GM12878 (cell line): ENCODE data around the gene ZNF25. TPM values are rescaled to one million over a fixed set of nuclear protein-coding genes. Genes with fewer than 3 reads are reported as not detected.

Source experiments
- CEBPZ ChIP-seq: fragments of 150-350 bp; IDR thresholded peaks from 2 replicates; pipeline ENCODE4 v1.6.1; 2016; ENCODE audit warnings: low read depth, low read length
- JUND ChIP-seq: IDR thresholded peaks from 2 replicates; pipeline ENCODE4 v1.6.1; 2012; ENCODE audit warnings: low read depth, mild to moderate bottlenecking, low read length, improper control_type of control experiment, moderate library complexity
- MYC ChIP-seq: IDR thresholded peaks from 2 replicates; pipeline ENCODE4 v1.6.1; 2011; ENCODE audit warnings: mild to moderate bottlenecking, low read length, moderate library complexity, inconsistent platforms; ENCODE audit not compliant: insufficient read depth, insufficient replicate concordance, insufficient read length, severe bottlenecking
- NFXL1 ChIP-seq: fragments of 450-650 bp; IDR thresholded peaks from 2 replicates; pipeline ENCODE4 v1.6.1; 2017; ENCODE audit warnings: antibody characterized with exemption, mild to moderate bottlenecking, borderline replicate concordance
- POLR2A ChIP-seq: IDR thresholded peaks from 2 replicates; pipeline ENCODE4 v1.6.1; 2011; ENCODE audit warnings: low read depth, mild to moderate bottlenecking, low read length
- POLR2AphosphoS2 ChIP-seq: IDR thresholded peaks from 2 replicates; pipeline ENCODE4 v1.6.1; 2011; ENCODE audit warnings: low read depth, mild to moderate bottlenecking, low read length, improper control_type of control experiment, moderate library complexity
- RAD21 ChIP-seq: IDR thresholded peaks from 2 replicates; pipeline ENCODE4 v1.6.1; 2011; ENCODE audit warnings: mild to moderate bottlenecking, low read depth, low read length, moderate library complexity; ENCODE audit not compliant: insufficient read depth
- YBX1 ChIP-seq: fragments of 450-650 bp; IDR thresholded peaks from 2 replicates; pipeline ENCODE4 v1.6.1; 2016; ENCODE audit warnings: antibody characterized with exemption
- ZBTB4 ChIP-seq: fragments of 450-650 bp; formaldehyde crosslinking; IDR thresholded peaks from 2 replicates; pipeline ENCODE4 v1.4.0; 2022; ENCODE audit warnings: mild to moderate bottlenecking, moderate library complexity
- ZNF24 ChIP-seq: fragments of 450-650 bp; IDR thresholded peaks from 2 replicates; pipeline ENCODE4 v1.6.1; 2017; ENCODE audit warnings: antibody characterized with exemption, mild to moderate bottlenecking
- polyA plus RNA-seq, 11 experiments: library from polyadenylated mRNA; depleted of rRNA in 4 of 11; unstranded in 6 of 11; stranded (reverse) in 5 of 11; fragments of >200 nt; fragmentation: Nextera tagmentation in 4 of 11; fragmentation: Illumina TruSeq in 1 of 11; extraction: Ambion mirVana in 4 of 11; extraction: Trizol in 1 of 11; gene quantifications; 1 replicate in 1 of 11; 2 replicates in 10 of 11; pipeline versions ENCODE4 v1.2.1 to v1.2.3, GENCODE V29; 2011 to 2016; ENCODE audit warnings: inconsistent platforms in 2 of 11, missing spikeins in 2 of 11, low read depth in 1 of 11
- total RNA-seq, 4 experiments: library from RNA; depleted of rRNA in 3 of 4; stranded (reverse); fragments of >200 nt in 3 of 4; fragmentation: Illumina TruSeq in 1 of 4; extraction: Trizol in 1 of 4; gene quantifications; 2 replicates each; pipeline versions ENCODE4 v1.2.1 to v1.2.3, GENCODE V29; 2013 to 2021
- TF ChIP-seq, protein P1 (sequence below), 3 experiments: IDR thresholded peaks in 2 of 3; conservative IDR thresholded peaks in 1 of 3; 2 replicates each; pipeline ENCODE4 v1.5.1; 2011; ENCODE audit warnings: low read depth in 3 of 3, low read length in 3 of 3, mild to moderate bottlenecking in 3 of 3, control low read depth in 2 of 3, moderate library complexity in 2 of 3, inconsistent platforms in 1 of 3, mixed read lengths in 1 of 3; ENCODE audit not compliant: control insufficient read depth in 2 of 3, insufficient read depth in 1 of 3; ENCODE audit errors: extremely low read depth in 1 of 3
- TF ChIP-seq, protein P2 (sequence below): fragments of 150-350 bp; IDR thresholded peaks from 2 replicates; pipeline ENCODE4 v1.6.1; 2014; ENCODE audit warnings: mild to moderate bottlenecking, low read depth, low read length
- TF ChIP-seq, protein P3 (sequence below): fragments of 450-650 bp; conservative IDR thresholded peaks from 2 replicates; pipeline ENCODE4 v1.6.1; 2017; ENCODE audit warnings: mild to moderate bottlenecking, moderate library complexity
- TF ChIP-seq, protein P4 (sequence below): IDR thresholded peaks from 2 replicates; pipeline ENCODE4 v1.6.1; 2011; ENCODE audit warnings: borderline replicate concordance, low read depth, mild to moderate bottlenecking, moderate library complexity, mixed read lengths, low read length; ENCODE audit not compliant: insufficient read depth; ENCODE audit errors: extremely low read length

Gene ZNF25
- total and polyA plus RNA-seq, 10 of the 15 experiments (the other 5 are each of a cell fraction or from before 2014, with no cell fraction given), result 1.0 to 6.8 (median 3.2) TPM

GRCh38 chr10:38010119-38010903 lies 33.9 kb upstream of the ZNF25 start, which contains the start of gene ZNF33A (continued):
- no peak for TF ChIP-seq JUND
- TF ChIP-seq ZBTB4 (CRISPR knock-in tag), result no peak
- TF ChIP-seq ZNF24, result no peak
- no peak for TF ChIP-seq POLR2A
- TF ChIP-seq, protein P1, sequence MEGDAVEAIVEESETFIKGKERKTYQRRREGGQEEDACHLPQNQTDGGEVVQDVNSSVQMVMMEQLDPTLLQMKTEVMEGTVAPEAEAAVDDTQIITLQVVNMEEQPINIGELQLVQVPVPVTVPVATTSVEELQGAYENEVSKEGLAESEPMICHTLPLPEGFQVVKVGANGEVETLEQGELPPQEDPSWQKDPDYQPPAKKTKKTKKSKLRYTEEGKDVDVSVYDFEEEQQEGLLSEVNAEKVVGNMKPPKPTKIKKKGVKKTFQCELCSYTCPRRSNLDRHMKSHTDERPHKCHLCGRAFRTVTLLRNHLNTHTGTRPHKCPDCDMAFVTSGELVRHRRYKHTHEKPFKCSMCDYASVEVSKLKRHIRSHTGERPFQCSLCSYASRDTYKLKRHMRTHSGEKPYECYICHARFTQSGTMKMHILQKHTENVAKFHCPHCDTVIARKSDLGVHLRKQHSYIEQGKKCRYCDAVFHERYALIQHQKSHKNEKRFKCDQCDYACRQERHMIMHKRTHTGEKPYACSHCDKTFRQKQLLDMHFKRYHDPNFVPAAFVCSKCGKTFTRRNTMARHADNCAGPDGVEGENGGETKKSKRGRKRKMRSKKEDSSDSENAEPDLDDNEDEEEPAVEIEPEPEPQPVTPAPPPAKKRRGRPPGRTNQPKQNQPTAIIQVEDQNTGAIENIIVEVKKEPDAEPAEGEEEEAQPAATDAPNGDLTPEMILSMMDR (IDR thresholded peaks at IDR 0.05 in 2 of 3, conservative IDR thresholded peaks at IDR 0.05 in 1 of 3; ENCODE audit: control insufficient read depth in 2 of 3, extremely low read depth in 1 of 3, insufficient read depth in 1 of 3, low read depth in 3 of 3, low read length in 3 of 3), result 0 out of 6 replicates have a peak, but pooled peaks of 1 of the 3 experiments have one; percentile 10
- TF ChIP-seq POLR2AphosphoS2, result peak; percentile 38; the same call in 1 of the 2 replicates
- no peak for TF ChIP-seq MYC
- TF ChIP-seq, protein P2, sequence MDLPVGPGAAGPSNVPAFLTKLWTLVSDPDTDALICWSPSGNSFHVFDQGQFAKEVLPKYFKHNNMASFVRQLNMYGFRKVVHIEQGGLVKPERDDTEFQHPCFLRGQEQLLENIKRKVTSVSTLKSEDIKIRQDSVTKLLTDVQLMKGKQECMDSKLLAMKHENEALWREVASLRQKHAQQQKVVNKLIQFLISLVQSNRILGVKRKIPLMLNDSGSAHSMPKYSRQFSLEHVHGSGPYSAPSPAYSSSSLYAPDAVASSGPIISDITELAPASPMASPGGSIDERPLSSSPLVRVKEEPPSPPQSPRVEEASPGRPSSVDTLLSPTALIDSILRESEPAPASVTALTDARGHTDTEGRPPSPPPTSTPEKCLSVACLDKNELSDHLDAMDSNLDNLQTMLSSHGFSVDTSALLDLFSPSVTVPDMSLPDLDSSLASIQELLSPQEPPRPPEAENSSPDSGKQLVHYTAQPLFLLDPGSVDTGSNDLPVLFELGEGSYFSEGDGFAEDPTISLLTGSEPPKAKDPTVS, result no peak
- no peak for TF ChIP-seq RAD21
- no peak for TF ChIP-seq YBX1
- TF ChIP-seq, protein P3, sequence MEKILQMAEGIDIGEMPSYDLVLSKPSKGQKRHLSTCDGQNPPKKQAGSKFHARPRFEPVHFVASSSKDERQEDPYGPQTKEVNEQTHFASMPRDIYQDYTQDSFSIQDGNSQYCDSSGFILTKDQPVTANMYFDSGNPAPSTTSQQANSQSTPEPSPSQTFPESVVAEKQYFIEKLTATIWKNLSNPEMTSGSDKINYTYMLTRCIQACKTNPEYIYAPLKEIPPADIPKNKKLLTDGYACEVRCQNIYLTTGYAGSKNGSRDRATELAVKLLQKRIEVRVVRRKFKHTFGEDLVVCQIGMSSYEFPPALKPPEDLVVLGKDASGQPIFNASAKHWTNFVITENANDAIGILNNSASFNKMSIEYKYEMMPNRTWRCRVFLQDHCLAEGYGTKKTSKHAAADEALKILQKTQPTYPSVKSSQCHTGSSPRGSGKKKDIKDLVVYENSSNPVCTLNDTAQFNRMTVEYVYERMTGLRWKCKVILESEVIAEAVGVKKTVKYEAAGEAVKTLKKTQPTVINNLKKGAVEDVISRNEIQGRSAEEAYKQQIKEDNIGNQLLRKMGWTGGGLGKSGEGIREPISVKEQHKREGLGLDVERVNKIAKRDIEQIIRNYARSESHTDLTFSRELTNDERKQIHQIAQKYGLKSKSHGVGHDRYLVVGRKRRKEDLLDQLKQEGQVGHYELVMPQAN, result peak; percentile 65; the same call in 1 of the 2 replicates
- TF ChIP-seq NFXL1, result no peak
- TF ChIP-seq, protein P4, sequence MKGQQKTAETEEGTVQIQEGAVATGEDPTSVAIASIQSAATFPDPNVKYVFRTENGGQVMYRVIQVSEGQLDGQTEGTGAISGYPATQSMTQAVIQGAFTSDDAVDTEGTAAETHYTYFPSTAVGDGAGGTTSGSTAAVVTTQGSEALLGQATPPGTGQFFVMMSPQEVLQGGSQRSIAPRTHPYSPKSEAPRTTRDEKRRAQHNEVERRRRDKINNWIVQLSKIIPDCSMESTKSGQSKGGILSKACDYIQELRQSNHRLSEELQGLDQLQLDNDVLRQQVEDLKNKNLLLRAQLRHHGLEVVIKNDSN, result no peak
- TF ChIP-seq CEBPZ, result no peak
